ENCODE data around the gene INPP5A.
"Not testable (repeated sequence)": the region's sequence is repeated elsewhere in the genome, so short reads cannot be mapped to it uniquely, and the experiment has no call there.

The INPP5A gene

DNA sequence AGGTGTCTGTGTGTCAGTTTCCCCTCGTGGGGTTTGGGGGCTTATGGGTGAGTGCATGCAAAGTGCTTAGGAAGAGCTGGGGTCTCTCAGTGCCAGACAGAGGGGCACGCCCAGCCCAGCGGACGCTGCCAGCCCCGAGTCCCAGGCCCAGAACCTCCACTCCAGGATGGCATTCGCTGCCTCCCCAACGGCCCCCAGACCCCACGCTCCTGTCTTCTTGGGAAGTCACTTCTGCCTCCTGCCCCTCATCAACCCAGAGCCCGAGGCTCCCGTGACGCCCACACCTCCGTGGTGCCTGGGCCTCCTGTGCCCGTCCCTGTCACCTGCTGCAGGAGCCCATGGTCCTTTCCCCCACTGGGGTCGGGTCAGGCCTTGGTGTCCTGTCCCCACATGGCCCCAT, 213.3 kb downstream of the INPP5A start:
- no peak for DNase-seq

DNA sequence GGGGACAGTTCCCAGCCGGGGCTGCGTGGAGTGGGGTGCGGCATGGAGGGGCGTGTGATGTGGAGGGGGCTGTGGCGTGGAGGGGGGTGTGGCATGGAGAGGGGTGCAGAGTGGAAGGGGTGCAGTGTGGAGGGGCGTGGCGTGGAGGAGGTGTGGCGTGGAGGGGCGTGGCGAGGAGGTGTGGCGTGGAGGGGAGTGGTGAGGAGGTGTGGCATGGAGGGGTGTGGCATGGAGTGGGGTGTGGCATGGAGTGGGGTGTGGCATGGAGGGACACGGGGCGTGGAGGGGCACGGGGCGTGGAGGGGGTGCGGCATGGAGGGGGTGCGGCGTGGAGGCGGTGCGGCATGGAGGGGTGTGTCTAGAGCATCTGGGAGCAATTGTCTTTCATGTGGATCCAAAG, 214.8 kb downstream of the INPP5A start:
- no peak for DNase-seq

DNA sequence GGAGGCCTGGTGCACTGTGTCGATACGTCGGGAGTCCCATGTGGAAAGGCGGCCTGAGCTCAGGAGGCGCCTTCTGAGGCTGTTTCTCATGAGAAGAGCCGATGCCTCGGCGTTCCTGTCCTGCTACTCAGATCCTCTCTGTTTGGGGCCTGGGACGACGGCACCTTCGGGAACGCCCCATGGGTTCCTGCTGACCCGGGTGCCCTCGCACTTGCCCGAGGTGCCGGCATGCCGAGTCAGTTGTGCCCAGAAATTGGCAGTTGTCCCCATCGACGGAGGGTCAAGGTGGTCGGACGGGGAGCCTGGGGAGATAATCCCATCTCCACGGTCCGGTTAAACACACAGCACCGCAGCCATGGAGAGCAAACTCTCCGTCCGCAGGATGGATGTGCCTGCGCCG, 215.4 kb downstream of the INPP5A start:
- DNase-seq, result no peak

DNA sequence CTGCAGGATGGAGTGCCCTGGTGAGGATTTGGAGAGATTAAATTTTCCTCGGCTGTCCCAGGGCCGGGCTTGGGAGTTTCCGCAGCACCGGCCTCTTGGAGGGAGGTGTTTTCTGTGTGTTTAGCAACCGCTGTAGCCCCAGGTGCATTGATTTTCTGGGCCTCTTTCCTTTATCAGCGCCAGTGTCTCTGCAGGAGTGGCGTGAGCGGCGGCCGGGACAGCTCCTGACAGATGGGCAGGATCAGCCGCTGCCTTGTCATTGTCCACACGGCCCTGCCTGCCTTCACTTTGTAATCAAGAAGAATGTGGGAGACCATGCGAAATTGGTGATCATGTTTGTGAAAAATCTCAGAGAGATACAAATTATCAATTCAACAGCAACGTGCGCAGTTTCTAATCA, 216.0 kb downstream of the INPP5A start:
- DNase-seq, result no peak

DNA sequence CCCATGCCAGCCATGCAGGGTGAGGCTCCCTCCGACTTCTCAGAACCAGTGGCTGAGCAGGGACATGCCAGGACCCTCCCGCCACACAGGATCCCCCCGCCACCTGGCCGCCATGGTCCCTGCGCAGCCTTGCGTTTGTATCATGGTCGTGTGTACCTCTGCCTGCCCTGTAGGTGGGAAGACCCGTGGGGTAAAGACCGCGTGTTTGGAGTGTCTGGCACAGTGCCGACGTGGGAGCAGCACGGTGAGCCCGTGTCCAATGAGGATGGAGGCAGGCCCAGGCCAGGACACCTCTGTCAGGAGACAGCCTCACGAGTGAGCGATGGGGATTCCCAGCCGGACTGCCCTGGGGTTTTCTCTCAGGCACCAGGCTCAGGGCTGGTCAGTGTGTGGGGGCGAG, 216.5 kb downstream of the INPP5A start:
- no peak for DNase-seq

DNA sequence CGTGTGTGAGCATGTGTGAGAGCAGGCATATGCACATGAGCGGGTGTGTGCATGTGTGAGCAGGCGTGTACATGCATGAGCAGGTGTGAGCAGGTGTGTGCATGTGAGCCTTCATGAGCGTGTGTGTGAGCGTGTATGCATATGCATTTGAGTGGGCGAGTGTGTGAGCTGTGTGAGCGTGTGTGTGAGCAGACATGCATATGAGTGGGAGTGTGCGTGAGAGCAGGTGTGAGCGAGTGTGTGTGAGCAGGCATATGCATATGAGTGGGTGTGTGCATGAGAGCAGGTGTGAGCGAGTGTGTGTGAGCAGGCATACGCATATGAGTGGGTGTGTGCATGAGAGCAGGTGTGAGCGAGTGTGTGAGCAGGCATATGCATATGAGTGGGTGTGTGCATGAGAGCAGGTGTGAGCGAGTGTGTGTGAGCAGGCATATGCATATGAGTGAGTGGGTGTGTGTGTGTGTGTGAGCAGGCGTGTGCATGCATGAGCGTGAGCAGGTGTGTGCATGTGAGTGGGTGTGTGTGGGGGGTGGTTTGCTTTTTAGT, 217.7 kb downstream of the INPP5A start:
- no peak for DNase-seq

DNA sequence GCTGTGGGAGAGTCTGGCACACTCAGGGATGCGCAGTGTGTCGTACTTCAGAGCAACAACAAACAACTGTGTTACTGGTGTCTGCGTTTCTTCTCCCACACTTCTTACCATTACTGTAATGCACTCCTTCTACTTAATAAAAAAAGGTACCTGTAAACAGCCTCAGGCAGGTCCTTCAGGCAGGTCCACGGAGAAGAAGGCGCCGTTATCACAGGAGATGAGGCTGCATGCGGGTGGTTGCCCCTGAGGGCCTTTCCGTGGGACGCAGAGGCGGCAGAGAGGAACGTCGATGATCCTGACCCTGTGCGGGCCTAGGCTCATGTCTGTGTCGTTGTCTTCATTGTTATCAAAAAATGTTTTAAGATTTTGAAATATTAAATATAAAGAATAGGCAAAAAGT, 219.0 kb downstream of the INPP5A start:
- no peak for DNase-seq

DNA sequence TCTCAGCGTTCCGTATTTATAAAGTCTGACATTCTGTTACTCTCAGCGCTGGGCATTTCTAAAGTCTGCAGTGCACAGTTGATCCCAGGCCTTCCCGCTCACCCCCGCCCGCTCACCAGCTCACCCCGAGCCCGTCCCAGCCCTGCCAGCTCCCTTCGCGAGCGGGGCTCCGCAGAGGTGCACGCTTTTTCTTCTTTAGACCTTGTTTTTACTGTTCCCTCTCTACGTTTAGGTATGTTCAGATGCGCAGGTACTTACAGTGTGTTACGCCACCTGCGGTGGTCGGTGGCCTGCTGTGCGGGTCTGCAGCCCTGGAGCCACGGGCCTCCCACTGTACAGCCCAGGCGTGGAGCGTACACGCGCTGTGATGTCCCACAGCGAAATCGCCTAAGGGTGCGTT, 219.6 kb downstream of the INPP5A start:
- no peak for DNase-seq

DNA sequence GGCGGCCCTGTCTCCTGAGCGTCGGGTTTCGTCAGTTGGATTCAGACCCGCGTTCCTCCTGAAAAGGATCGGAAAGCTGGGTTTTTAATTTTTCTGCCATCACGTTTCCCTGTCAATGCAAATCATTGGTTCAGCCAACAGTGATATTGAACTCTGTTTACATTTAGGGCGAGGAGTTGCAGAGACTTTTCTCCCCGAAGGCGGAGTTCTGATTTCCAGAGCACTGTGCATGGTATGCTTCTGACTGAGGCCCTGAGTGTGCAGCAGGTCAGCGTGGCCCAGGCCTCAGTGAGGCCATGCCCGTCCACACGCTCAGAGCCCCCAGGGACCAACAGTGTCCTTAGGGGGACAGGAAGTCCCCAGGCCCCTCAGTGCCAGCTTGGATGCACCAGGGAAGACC, 221.3 kb downstream of the INPP5A start:
- no peak for DNase-seq

DNA sequence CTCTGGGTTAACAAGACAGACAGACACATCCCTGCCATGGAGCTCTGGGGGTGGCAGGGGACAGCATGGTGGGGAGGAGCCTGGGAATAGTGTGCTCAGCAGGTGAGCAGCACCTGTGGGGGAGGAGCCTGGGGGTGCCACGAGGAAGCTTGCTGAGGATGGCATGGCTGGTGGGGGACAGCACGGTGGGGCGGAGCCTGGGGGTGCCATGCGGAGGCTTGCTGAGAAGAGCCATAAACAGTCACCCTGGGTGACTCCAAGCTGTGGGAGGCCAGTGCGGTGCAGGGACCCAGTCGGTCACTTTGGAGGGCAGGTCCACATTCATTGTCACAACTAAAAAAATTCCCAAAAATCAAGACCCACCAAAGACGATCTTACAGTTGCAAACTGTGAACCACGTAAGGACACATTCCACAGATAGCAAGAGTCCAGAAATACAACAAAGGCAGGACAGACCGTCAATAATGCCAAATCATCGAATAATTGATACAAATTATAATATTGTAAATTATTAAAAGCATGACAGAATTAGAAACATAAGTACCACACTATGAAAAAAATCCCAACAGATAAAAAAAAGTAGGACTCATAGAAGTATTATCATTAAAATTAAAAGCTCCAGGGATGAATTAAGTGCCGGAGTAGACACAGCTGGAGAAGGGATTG, 223.9 kb downstream of the INPP5A start:
- DNase-seq, result no peak

DNA sequence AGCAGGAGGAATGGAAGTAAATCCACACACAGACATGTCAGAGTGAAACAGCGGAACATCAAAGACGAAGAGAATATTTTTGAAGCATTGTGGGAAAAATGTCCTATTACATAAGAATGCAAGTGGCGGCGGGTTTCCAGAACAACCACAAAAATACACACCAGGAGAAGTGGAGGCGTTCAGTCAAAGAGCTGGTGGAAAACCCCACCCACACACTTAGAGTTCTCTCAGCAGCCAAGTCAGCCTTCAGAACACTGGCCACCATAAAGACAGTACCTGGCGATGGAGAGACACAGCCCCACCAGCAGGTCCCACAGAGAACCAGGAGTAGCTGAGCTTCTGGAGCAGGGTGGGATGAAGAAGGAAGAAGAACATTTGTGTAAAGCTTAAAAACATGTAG, 224.7 kb downstream of the INPP5A start:
- DNase-seq, result no peak

DNA sequence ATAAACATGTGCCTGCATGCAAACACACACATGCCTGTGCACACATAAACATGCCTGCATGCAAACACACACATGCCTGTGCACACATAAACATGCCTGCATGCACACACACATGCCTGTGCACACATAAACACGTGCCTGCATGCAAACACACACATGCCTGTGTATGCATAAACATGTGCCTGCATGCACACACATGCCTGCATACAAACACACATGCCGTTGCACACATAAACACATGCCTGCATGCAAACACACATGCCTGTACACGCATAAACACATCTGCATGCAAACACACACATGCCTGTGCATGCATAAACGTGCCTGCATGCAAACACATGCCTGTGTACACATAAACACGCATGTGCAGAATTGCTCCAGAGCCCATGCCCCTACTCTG, 226.0 kb downstream of the INPP5A start:
- DNase-seq, result no peak

DNA sequence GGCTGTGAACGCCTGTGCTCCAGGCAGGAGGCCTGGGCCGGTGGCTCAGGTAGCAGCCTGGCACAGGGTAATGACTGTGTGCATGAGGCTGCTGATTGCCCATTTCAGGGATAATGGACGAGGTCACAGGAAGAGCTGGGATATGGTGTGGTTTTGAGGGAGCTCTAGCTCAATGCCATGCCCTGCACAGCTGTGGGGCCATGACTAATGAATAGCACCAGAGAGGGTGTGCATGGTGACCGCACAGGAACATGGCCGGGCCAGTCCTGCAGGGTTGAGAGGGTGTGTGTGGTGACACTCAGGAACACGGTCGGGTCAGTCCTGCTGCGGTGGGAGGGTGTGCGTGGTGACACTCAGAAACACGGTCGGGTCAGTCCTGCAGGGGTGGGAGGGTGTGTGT, 226.5 kb downstream of the INPP5A start:
- DNase-seq, result no peak

DNA sequence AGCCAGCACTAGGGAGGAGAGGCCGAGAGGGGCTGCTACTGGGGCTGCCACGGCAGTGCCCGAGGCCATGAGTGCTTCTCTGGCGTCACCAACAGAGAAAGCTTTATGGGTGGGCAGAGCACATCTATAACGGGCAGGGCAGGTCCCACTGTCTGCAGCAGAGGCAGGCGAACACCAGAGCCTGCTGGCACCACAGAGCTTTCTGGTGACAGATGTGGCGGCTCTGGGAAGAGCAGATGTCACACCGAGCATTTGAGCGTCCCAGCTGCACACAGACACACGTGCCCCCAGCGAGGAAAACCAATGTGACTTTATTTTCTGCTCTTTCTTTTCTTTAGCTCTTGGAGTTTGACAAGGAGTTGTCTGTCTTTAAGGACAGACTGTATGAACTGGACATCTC, 227.8 kb downstream of the INPP5A start:
- no peak for DNase-seq

DNA sequence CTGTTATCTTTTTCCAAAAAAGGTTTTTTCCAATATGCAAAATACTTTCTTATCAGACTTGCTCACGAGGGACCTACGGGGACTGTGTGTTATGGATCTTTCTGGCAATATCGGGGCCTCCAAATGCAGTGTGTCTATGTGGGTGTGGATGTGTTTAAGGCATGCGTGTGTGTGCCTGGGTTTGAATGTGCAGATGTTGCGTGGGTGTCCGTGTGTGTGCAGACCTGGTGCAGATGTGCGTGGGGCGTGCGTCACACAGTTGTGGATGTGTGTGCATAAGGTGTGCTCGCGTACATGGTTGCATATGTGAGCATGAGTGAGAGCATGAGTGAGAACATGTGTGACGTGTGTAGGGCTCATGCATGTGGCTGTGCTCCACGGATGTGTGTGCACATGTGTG, 228.7 kb downstream of the INPP5A start:
- DNase-seq, result no peak

DNA sequence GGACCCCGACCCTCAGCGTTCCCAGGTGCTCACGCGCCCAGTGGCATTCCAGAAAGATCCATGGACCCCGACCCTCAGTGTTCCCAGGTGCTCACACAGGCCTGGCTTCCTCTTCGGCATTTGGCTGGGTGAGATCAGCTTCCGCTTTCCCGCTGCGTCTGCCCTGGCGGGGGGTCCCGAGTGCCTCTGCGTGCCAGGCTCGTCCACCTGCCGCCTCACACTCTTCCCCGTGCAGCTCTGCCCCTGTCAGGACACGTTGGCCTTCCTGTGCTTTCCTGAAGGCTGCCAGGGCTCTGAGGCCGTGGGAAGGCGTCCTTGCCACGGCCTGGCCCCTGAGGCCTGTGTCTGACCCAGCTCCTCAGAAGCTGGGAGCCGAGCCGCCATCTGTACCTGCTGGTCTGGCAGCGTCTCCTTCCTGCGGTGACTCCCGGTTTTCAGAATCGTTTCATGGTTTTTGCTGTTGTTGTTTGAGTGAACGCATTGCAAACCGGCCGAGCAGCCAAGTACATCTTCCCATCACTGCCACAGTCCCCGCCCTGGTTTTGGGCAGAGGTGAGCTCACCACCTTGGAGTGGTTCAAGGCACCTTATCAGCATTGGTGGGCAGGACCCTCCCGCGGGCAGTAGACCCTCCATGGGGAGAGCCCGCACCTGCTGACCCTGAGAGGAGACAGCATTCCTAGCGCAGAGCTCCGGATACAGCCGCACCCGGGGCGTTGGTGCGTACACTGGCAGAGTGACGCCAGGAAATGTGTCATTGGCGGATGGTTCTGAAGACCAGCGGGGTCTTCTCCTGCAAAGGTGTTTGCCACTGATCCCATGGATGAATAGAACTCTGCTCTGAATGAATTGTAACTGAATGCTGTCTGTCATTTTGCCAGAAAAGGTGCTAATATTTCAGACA, 231.0 kb downstream of the INPP5A start:
- DNase-seq, result no peak

DNA sequence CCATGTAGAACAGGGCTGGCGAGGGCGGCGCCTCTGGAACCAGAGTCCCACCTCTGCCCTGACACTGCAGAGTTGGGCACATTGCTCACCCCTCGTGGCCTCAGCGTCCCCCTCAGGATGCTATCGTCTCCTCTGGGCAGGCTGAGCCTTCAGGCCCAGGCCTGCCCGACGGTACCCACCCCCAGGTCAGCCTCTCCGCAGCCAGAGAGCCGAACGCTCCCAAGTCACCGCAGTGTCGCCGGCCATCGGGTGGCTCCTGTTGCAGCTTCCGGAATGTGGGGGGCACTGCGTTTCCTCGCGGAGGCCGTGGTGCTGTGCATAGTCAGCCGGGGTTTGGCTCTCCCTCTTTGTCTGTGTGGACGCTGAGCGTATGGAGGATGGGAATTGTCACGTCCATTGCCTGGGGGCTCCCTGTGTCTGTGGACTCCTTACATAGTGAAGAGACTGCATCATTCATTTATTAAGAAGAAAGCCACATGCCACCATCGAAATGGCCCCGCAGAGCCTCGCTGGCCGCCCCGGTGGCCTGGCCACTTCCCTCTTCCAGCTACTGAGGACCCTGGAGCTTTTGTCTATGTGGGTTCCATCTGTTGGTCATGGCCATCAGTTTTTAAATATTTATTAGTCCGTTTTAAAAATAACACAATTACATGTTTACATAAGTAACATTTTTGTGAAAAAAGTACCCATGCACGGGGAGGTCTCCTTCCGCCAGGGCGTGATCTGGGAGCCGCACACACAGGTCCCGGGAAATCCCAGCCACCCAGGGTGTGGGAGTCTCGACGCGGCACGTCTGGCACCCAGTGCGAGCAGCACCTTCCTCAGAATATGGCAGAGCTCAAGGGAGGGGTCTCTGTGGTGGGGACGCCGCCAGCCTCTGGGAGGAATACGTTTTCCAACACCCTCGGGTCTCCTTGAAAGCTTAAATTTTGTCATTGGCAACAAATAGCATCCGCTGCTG, 232.8 kb downstream of the INPP5A start:
- no peak for DNase-seq

DNA sequence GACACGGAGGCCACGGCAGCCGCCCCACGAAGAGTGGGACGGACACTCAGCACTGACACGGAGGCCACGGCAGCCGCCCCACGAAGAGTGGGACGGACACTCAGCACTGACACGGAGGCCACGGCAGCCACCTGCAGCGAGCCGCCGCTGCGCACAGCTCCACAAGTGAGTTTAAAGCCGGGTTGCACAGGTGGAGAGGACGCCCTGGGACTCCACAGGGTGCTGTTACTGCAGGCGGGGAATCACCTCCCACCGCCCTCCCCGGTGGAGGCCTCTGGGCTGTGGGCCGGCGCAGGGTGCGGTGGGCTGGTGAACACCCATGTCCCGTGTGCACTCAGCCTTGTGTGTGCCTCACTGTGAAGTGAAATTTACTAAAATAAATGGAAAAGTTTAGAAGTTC, 235.2 kb downstream of the INPP5A start:
- not testable (repeated sequence) for DNase-seq

DNA sequence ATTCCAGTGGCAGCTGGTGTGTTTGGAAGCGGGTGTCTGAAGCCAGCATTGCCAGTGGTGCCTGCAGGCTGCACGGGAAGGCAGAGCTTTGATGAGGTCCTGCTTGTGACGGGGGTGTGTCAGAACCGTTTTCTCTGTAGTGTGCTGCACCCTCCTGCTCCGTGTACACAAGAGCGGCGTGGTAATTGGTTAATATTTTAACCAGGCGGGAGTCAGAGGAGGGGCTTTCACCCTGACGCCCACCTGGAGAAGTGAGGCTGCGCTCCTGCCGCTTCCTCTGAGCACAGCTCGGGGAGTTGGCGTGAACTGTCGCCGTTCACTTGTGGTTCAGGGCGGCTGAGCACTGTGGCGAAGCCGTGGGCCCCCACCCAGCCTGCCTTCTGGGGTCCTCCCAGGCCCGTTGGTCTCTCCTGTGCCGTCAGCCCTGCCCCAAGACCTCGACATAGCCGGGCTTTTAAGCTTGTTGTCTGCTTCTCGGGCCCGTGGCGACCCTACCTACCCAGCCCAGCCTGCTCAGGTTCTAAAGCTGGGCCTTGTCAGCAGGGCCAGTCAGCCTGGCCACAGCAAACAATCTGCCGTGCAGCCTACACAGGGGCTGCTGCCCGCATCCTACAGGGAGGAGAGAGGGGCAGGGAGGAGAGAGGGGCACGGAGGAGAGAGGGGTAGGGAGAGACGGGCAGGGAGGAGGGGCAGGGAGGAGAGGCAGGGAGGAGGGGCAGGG, 236.8 kb downstream of the INPP5A start:
- no peak for DNase-seq

DNA sequence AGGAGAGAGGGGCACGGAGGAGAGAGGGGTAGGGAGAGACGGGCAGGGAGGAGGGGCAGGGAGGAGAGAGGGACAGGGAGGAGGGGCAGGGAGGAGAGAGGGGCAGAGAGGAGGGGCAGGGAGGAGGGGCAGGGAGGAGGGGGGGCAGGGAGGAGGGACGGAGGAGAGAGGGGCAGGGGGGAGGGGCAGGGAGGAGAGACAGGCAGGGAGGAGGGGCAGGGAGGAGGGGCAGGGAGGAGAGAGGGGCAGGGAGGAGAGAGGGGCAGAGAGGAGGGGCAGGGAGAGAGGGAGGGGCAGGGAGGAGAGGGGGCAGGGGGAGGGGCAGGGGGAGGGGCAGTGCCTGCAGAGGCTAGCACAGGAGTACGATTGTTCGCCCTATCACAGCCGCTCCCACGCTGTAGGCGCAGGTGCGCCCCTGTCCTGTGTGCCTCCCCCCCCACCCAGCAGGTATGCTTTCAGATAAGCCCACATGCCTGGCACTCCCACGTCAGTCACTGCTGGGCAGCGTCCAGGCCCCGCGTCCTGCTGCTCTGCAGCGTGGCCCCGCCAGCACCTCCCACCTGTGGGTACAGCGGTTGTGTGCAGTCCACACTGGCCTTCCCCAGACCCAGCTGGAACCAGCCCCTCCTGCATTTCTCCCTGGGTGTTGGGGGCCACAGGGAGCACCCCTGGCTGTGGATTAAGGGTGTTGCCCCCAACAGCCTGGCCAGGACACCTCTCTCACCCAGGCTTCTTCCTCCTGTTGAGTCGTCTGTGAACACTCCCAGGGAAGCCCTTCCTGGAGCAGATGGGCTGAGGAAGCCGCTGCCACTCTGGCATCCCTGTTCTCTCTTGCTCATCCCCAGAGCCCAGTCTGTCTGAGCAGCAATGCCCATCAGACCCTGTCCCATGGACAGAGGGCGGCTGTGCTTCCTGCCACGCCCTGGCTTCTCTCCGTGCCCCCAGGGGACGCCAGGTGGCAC, 237.6 kb downstream of the INPP5A start:
- DNase-seq, result peak; percentile 48

DNA sequence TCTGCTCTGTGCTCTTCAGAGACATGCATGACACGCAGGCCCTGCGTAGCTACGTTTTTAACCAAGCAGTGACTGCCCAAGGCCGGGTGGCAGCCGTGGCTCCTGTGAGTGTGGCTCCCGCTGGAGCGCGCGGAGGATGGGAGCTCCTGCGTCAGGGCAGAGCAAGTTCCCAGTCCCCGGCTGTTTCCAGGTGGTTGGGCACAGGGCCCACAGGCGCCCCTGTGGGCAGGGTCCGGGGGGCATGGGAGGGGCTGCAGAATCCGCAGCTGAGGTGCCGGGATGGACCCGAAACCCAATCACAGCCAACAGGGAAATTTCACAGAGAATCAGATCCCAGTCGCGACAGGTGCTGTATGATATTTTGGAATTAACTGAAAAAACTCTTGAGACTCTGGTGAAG, 238.6 kb downstream of the INPP5A start:
- DNase-seq, result no peak

Measured in NCI-H2107 (cell line).